NCI-H1048 (cell line): ENCODE data around the gene ZKSCAN3.
"Not testable (repeated sequence)": the region's sequence is repeated elsewhere in the genome, so short reads cannot be mapped to it uniquely, and the experiment has no call there.

Experiments
- DNase-seq: peaks from one replicate; lab custom pipeline; 2025; lab: John Stamatoyannopoulos, UW

The ZKSCAN3 gene

GRCh38 chr6:28349892-28350737 lies at the start of gene ZKSCAN3:
ZKSCAN3 (plus strand) TSS chr6:28349947; CDS start chr6:28359587, 9,640 bp downstream.
- DNase-seq = peak; percentile 57

GRCh38 chr6:28303570-28303969 lies 46.2 kb upstream of the ZKSCAN3 start:
- no peak for DNase-seq

GRCh38 chr6:28306363-28306762 lies 43.4 kb upstream of the ZKSCAN3 start:
- DNase-seq = not testable (repeated sequence)

GRCh38 chr6:28311139-28311823 lies 38.5 kb upstream of the ZKSCAN3 start:
- DNase-seq = no peak

DNA sequence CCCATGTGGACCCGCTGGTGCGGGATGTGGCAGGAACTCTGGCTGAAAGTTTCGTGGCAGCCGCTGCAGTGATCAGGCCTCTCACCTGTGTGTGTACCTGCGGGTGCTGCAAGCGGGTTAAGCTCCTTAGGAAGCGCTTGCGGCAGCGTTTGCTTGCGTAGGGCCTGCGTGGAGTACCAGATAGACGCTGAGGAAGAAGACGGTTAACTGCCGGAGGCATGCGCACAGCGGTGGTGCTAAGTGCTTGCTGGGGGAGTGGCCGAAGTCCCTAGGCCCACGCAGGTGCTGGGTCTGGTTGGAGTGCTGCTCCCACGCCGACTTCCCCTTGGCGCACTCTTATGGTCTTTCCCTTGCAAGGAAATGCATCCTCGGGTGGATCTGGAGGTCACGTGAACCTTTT lies 36.8 kb upstream of the ZKSCAN3 start:
- DNase-seq = no peak

- DNase-seq = no peak
These were observed 34.1 kb upstream of the ZKSCAN3 start for GRCh38 chr6:28315628-28316027.

DNA sequence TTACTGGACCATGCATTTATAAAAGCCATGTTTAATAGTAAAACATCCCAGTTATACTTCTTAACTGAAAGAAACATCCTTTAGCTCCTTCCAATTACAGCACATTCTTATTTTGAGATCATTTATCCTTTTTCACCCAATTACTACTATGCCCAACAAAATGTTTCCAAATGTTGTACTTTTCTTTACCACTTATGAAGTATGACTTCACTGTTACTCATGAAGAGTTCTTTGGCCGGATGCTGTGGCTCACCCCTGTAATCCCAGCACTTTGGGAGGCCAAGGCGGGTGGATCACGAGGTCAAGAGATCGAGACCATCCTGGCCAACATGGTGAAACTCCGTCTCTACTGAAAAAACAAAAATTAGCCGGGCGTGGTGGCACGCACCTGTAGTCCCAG lies 31.9 kb upstream of the ZKSCAN3 start:
- not testable (repeated sequence) for DNase-seq

- DNase-seq = no peak
These were observed 27.1 kb upstream of the ZKSCAN3 start for GRCh38 chr6:28322661-28323060.

- no peak for DNase-seq
These were observed 25.8 kb upstream of the ZKSCAN3 start for GRCh38 chr6:28323813-28324424.

DNA sequence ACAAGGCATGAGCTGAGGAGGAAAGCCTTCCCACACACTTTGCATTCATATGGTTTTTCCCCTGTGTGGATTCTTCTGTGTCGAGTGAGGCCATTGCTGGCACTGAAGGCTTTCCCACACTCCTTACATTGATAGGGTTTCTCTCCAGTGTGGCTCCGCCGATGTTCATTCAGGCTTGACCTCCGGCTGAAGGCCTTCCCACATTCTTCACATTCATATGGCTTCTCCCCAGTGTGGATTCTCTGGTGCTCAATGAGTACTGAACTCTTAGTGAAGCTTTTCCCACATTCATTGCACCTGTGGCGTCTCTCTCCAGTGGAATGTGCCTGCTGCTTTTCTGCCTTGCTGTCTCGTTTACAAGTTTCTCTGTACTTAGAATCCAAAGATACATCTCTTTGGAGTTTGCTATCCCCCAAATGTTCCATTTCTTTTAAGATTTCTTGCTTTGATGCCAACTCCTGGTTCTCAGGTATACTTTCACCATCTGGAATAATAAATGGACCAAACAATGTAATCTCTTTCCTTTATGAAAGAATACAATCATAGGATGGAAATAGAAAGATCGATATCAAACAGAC lies 23.3 kb upstream of the ZKSCAN3 start:
- DNase-seq = no peak

DNA sequence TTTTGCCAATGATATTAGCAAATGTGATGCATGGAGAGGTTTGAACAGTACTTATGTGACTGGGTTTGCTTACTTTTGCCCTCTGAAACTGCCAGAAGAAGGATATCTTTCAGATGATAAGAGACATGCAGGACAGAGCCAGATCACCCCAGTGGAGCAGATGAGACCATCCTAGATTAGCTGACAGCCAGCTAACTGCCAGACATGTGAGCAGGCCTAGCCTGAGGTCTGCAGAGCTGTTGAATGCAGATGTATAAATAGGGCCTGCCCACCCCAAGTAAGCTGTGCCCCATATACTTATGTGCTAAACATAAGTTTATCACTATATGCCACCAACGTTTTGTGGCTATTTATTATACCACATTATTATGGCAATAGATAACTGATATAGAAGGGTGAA lies 19.7 kb upstream of the ZKSCAN3 start:
- no peak for DNase-seq

DNA sequence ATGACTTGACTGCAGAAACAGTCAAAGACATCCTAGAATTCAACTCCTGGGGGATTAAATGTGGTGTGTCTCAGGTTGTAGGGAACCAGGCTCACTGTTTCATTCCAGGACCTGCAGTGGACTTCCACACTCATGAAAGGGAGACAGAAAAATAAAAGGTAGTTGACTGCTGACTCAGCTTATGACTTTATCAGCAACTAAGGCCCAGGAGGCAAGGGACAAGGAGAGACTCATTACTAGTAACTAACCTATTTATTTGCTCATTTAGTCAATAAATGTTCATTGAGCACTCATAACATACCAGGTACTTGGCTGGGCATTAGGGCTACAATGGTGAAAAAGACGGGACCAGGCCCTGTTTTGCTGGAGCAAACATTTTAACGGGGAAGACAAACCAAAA lies 16.7 kb upstream of the ZKSCAN3 start:
- no peak for DNase-seq

DNA sequence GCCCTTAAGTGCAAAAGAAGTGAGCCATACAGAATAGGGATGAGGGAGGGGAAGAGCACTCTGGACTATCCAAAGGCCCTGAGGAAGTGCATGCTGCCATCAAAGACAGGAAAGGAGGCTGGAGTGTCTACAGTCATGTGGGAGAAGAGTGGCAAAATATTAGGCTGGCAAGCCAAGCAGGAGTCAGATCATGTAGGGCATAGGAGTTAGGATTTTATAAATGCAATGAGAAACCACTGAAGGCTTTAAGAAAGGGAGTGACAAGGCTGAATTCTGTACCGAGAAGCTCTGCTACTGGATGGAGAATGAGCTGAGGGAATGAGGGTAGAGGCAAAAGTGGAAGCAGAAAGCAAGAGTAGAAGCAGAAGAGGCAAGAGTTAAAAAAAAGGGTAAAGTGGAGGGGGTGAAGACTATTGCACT lies 16.1 kb upstream of the ZKSCAN3 start:
- DNase-seq = no peak

- no peak for DNase-seq
These were observed 15.3 kb upstream of the ZKSCAN3 start for GRCh38 chr6:28334286-28335039.

DNA sequence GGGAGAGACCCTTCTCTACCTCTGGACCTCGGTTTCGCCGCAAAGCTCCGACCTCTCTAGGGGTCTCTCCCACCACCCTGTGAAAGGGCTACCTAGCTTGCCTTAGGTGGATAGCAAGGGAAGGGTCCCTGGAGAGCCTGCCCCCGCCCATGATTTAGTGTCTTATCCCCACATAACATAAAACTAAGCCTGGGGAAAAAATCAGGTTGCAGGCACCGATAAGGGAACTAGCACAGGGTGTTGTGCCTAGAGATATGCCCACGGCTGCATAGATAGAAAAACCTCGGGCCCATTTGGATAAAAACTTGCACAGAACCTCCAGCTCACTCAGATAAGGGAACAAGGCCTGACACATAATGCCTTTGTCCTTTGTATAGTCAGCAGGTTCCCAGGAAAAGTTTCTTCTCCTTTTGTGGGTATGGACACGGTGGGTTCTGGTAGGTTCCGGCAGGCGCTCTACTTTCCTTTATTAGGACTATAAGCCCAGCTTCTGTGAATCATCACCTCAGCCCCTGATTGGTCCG lies 14.6 kb upstream of the ZKSCAN3 start:
- no peak for DNase-seq

DNA sequence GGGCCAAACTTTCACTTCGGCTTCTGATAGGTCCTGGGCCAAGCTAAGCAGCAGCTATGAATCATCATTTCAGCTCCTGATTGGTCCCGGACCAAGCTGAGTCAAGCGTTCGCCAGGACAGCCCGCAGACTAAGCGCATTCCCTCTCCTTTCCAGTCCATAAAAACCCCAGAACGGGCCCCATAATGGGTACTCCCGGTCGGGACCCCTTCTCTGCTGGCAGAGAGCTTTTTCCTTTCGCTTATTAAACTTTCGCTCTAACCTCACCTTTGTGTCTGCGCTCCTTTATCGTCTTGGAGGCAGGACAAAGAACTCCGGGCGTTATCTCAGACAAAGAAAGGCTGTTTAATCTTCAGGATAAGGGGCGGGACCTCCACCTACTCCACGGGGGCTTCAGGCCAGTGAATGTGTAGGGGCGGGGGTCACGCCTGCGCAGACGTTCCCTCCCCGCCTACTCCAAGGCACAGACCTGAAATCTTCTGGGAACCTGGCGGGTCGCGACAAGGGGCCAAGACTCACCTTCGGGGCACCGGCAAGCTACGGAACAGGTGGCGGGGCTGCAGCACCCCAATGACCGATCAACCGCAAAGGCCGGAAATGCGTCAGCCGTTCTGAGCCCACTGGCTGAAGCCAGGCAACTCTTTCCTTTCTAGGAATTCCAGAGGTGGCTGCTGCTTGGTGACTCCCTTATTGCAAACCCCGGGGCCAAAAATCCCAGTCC lies 14.0 kb upstream of the ZKSCAN3 start, which contains the start of gene ZSCAN31:
ZSCAN31 (minus strand) TSS at position 585 of the 720 bp plus-strand sequence. CDS start 6,465 bp downstream, outside the sequence.
- peak; percentile 93 for DNase-seq

DNA sequence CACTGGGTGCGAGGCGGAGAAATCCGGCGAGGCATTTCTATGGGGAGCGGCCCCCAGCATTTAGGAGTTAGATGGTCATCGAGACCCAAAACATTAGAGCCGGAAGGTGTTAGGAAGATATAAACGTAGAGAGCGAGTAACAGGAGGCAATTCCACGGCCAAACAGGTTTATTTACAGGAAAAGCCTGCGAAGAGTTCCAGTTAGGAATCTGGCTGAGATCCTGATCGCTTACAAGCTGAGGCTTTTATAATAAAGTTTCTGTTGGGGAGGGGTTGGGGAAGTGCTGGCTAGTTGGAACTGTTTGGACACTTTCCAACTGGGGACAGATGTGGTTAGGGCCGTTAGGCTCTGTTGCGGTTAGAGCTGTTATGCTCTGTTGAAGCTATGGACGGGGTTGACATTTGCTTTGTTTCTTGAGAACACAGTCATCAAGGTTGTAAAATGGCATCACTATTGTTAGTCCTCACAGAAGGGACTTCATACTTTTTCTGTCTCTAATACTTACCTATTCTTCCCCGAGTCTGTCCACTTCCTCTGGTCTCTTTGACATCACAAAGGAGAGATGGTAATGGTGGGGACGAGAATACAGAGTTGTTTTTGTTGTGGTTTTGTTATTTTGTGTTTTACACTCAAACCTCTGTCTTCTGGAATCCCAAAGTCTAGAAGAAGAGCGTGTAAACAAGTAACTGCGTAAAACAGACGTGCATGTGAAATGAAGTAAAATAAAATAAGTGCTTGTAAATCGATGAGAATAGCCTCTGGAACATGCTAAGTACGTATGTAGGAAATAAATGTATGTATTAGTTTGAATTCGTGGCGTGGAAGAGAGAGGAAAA lies 13.2 kb upstream of the ZKSCAN3 start:
- no peak for DNase-seq

DNA sequence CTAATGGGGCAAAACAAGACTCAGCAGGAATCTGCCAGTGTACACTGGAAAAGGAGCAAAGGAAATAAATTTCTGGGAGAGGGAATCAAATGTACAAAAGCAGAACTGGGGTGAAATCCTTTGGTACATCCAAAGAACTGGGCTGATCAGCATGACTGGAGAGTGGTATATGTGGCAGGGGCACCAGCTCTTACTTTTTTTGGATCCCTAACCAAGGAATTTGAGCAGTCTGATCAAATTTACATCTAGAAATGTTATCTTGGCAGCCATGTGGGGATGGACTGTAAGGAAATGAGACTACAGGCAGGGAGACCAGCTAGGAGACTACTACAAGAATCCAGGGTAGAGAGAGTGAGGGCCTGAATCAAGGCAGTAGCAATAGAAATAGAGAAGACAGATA lies 12.6 kb upstream of the ZKSCAN3 start:
- DNase-seq = no peak

GRCh38 chr6:28340310-28341095 lies 9.2 kb upstream of the ZKSCAN3 start:
- DNase-seq = no peak
